Measurements from ENCODE around the gene PCDH15.

PCDH15 gene

GRCh38 chr10:54485971-54486370 lies 315.1 kb downstream of the PCDH15 start:
- no peak overlapping the region for H3K4me3 ChIP-seq (ENCODE audit: low read length)
- no peak for TF ChIP-seq CTCF (conservative IDR thresholded peaks at IDR 0.05; ENCODE audit: low read depth, low read length)
- no peak for DNase-seq (ENCODE audit: low read depth)

- no peak overlapping the region for H3K4me3 ChIP-seq (ENCODE audit: low read length)
- no peak for TF ChIP-seq CTCF (conservative IDR thresholded peaks at IDR 0.05; ENCODE audit: low read depth, low read length)
- no peak for DNase-seq (ENCODE audit: low read depth)
Measured at GRCh38 chr10:54484186-54484585, 316.8 kb downstream of the PCDH15 start.

- H3K4me3 ChIP-seq (ENCODE audit: low read length): no peak overlapping the region
- TF ChIP-seq CTCF (conservative IDR thresholded peaks at IDR 0.05; ENCODE audit: low read depth, low read length): no peak
- DNase-seq (ENCODE audit: low read depth): no peak
Measured at GRCh38 chr10:54478601-54479000, 322.4 kb downstream of the PCDH15 start.

GRCh38 chr10:54477738-54478137 lies 323.3 kb downstream of the PCDH15 start:
- no peak for TF ChIP-seq CTCF (conservative IDR thresholded peaks at IDR 0.05; ENCODE audit: low read depth, low read length)
- no peak overlapping the region for H3K4me3 ChIP-seq (ENCODE audit: low read length)
- no peak for DNase-seq (ENCODE audit: low read depth)

GRCh38 chr10:54470324-54470631 lies 330.8 kb downstream of the PCDH15 start:
- TF ChIP-seq CTCF (conservative IDR thresholded peaks at IDR 0.05; ENCODE audit: low read depth, low read length): no peak
- H3K4me3 ChIP-seq (ENCODE audit: low read length): no peak overlapping the region
- no peak for DNase-seq (ENCODE audit: low read depth)

- DNase-seq (ENCODE audit: low read depth): no peak
- no peak for TF ChIP-seq CTCF (conservative IDR thresholded peaks at IDR 0.05; ENCODE audit: low read depth, low read length)
- H3K4me3 ChIP-seq (ENCODE audit: low read length): no peak overlapping the region
Measured at GRCh38 chr10:54469587-54470323, 331.3 kb downstream of the PCDH15 start.

GRCh38 chr10:54454271-54454670 lies 346.8 kb downstream of the PCDH15 start:
- H3K4me3 ChIP-seq (ENCODE audit: low read length): no peak overlapping the region
- no peak for DNase-seq (ENCODE audit: low read depth)
- no peak for TF ChIP-seq CTCF (conservative IDR thresholded peaks at IDR 0.05; ENCODE audit: low read depth, low read length)
